GM06990 (cell line): ENCODE results near the gene RWDD4.

Experiments
- DNase-seq: peaks from one replicate; pipeline ENCODE4 v3.0.0-alpha.2; 2011; ENCODE audit not compliant: insufficient read length; ENCODE audit errors: extremely low read depth
- H3K27me3 ChIP-seq: replicated peaks from 2 replicates; pipeline ENCODE4 v1.6.0; 2011; ENCODE audit warnings: low read length; ENCODE audit not compliant: control insufficient read depth, insufficient read depth
- H3K36me3 ChIP-seq: 2 replicates; pipeline ENCODE4 v1.5.1; 2011; ENCODE audit warnings: low read length; ENCODE audit not compliant: control insufficient read depth, insufficient read depth
- H3K4me3 ChIP-seq: replicated peaks from 2 replicates; pipeline ENCODE4 v1.5.1; 2011; ENCODE audit warnings: low read depth, mild to moderate bottlenecking, control low read depth, low read length
- TF ChIP-seq, protein P1 (sequence below): IDR thresholded peaks from 2 replicates; pipeline ENCODE4 v1.5.1; 2011; ENCODE audit warnings: low read length, control low read depth, mild to moderate bottlenecking, inconsistent platforms; ENCODE audit not compliant: insufficient read depth, poor library complexity, severe bottlenecking

Gene RWDD4

DNA sequence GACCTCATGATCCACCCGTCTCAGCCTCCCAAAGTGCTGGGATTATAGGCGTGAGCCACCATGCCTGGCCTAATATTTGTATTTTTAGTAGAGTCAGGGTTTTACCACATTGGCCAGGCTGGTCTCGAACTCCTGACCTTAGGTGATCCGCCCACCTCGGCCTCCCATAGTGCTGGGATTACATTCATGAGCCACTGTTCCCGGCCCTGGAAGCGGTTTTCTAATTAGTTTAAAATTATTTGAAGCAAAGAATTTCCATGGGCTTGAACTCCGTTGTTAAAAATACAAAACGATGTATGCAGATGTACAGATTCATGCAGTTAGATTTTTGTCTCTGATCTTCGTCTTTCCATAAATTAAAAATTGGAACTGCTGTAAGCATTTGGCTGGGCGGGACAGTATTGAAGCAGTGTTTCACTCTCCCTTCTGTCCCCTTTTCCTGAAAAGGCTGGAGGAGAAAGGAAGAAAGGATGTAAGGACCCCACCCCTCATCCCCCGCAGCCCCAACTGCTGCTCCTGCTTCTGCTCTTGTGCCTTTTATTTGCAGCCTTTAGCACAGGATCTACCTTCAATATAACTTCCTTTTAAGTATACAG lies 12.1 kb upstream of the RWDD4 start:
- no peak overlapping the region for H3K4me3 ChIP-seq
- TF ChIP-seq, protein P1, sequence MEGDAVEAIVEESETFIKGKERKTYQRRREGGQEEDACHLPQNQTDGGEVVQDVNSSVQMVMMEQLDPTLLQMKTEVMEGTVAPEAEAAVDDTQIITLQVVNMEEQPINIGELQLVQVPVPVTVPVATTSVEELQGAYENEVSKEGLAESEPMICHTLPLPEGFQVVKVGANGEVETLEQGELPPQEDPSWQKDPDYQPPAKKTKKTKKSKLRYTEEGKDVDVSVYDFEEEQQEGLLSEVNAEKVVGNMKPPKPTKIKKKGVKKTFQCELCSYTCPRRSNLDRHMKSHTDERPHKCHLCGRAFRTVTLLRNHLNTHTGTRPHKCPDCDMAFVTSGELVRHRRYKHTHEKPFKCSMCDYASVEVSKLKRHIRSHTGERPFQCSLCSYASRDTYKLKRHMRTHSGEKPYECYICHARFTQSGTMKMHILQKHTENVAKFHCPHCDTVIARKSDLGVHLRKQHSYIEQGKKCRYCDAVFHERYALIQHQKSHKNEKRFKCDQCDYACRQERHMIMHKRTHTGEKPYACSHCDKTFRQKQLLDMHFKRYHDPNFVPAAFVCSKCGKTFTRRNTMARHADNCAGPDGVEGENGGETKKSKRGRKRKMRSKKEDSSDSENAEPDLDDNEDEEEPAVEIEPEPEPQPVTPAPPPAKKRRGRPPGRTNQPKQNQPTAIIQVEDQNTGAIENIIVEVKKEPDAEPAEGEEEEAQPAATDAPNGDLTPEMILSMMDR, result no peak
- no peaks in the 10 kb centered on the region for H3K27me3 ChIP-seq
- DNase-seq, result no peak
- H3K36me3 ChIP-seq, result peaks cover 9% of the 10 kb centered on the region

DNA sequence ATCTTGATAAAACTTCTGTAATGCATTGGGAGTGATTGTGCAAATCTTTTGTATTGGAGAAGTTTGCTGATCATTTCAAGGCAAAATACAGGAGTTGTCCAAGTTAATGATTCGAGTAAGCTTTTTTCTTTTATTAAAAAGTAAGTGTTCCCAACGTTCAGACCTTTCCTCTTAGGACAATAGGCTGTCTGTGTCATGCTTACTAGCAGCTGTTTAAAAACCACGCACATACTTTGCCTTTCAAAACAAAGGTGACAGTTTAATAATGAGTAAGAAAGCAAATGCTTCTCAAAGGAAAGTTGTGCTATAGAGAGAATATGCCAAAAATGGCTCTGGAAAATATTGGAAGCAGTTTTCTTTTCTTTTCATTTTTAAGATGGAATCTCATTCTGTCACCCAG lies 11.3 kb upstream of the RWDD4 start:
- Histone ChIP-seq H3K27me3 (no peaks in the 10 kb centered on the region), H3K4me3 (no peak overlapping the region), H3K36me3 (peaks cover 12% of the 10 kb centered on the region)
- no peak for DNase-seq
- TF ChIP-seq, protein P1, result no peak

DNA sequence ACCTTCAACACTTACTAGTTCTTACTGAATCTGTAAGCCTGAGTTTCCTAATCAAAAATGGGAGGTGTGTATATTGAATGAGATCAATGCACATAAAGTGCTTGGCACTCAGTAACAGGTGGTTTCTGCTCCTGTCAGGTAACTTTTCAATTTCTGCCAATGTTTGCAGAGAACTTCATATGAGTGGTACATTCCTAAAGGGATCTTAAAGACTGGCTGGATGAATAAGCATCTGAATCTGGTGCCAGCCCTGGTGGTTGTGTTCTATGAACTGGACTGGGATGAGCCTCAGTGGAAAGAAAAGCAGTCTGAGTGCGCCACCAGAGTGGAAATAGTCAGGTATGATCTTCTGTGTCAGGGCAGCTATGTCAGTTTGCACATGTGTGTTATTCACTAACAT lies 7.1 kb upstream of the RWDD4 start:
- peaks cover 12% of the 10 kb centered on the region for H3K36me3 ChIP-seq
- H3K4me3 ChIP-seq, result no peak overlapping the region
- no peak for DNase-seq
- TF ChIP-seq, protein P1, result no peak
- H3K27me3 ChIP-seq, result no peaks in the 10 kb centered on the region

DNA sequence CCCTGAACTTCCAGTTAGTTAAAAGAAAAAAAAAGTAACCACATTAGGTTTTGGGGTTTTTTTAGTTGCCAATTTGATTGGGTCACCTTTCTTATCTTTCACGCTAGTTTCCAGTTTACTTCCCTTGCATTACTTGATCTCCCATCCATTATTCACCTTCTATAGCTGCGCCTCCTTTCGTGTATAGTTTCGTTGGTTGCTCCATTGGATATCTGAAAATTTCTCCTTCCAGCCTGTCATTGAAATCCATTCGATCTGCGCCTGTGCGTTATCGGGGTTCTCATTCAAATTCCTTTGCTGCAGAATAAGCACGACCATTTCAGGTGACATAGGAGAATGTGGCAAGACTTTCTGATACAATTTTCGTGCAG lies 872 bp upstream of the RWDD4 start:
- no peaks in the 10 kb centered on the region for H3K27me3 ChIP-seq
- no peaks in the 10 kb centered on the region for H3K36me3 ChIP-seq
- TF ChIP-seq, protein P1, result no peak
- DNase-seq, result no peak
- H3K4me3 ChIP-seq, result peak overlapping the region; percentile 76

DNA sequence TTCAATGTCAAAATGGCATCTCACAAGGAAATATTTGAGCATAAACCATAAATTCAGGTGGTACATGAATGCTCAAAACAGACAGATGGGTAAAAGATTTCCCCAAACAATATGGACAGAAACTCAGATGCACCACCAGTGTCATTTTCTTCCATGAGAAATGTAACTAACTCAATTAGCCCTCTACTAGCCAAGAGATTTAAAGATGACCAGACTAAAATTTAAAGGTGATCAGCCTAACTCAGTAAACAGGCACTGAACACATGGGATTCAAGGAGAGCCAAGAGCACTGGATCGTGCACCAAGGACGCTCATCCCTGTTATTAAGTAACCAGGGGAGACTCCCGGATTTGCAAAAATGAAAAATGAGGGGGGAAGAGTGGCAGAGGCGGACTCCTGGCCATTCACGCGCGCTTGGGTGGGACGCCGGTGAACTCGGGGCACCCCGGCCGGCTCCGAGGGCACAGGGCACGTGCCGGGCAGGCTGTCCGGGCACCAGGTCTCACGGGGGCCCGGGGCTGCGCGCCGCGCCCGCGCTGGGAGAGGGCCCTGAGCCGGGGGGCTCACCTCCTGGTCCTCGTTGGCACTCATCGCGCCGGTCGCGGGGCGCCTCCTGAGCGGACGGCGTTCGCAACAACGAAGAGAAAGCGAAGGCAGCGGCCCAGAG lies 490 bp downstream of the RWDD4 start:
- TF ChIP-seq, protein P1, result no peak
- Histone ChIP-seq H3K36me3 (no peaks in the 10 kb centered on the region), H3K4me3 (peak overlapping the region; percentile 76), H3K27me3 (no peaks in the 10 kb centered on the region)
- peak; percentile 53 for DNase-seq
